Measurements from ENCODE around the gene RESF1. TPM values are rescaled to one million over a fixed set of nuclear protein-coding genes. Genes with fewer than 3 reads are reported as not detected.

The RESF1 gene
- total RNA-seq, 1 experiment from 2014 or later: 172 TPM

GRCh38 chr12:31991146-31991545 is 31.9 kb downstream of the RESF1 start:
- Histone ChIP-seq H3K9me3 (ENCODE audit: control insufficient read depth, low read depth, low read length) (no peaks in the 10 kb centered on the region), H2BK12ac (ENCODE audit: insufficient read length, low read depth, low read length) (no peak overlapping the region), H3K23me2 (ENCODE audit: insufficient read length, low read depth, low read length, poor library complexity, severe bottlenecking) (no peaks in the 10 kb centered on the region), H2AK5ac (ENCODE audit: insufficient read length, low read length) (no peak overlapping the region), H3K14ac (ENCODE audit: insufficient read depth, low read length) (no peak overlapping the region), H3K27me3 (ENCODE audit: insufficient read depth, low read length) (no peaks in the 10 kb centered on the region), H3K23ac (ENCODE audit: insufficient read length, low read depth, low read length) (no peak overlapping the region), H2BK120ac (ENCODE audit: low read depth, low read length, poor library complexity, severe bottlenecking) (no peak overlapping the region), H2BK5ac (ENCODE audit: insufficient read length, low read length) (no peak overlapping the region), H3K27ac (ENCODE audit: insufficient read length, low read depth, low read length) (no peak overlapping the region), H2AFZ (ENCODE audit: low read length) (no peak overlapping the region), H4K8ac (replicated peaks; ENCODE audit: insufficient read length, low read depth, low read length) (no peak overlapping the region), H3K18ac (ENCODE audit: insufficient read length, low read depth, low read length) (no peak overlapping the region), H3T11ph (ENCODE audit: low read length) (no peak overlapping the region), H2BK15ac (ENCODE audit: low read depth, low read length) (no peak overlapping the region), H3K4me1 (ENCODE audit: insufficient read depth, low read length) (no peaks in the 10 kb centered on the region), H3K79me1 (ENCODE audit: insufficient read depth, low read depth, low read length, poor library complexity, severe bottlenecking) (peaks cover 2% of the 10 kb centered on the region), H3K79me2 (ENCODE audit: insufficient read depth, low read length) (no peaks in the 10 kb centered on the region), H4K5ac (ENCODE audit: insufficient read length, low read depth, low read length) (no peak overlapping the region), H4K91ac (ENCODE audit: insufficient read length, low read depth, low read length) (no peak overlapping the region), H3K4ac (ENCODE audit: low read depth, low read length) (no peak overlapping the region), H3K56ac (ENCODE audit: insufficient read length, low read depth, low read length) (no peak overlapping the region), H2BK20ac (ENCODE audit: low read depth, low read length, poor library complexity, severe bottlenecking) (no peak overlapping the region), H3K9ac (ENCODE audit: extremely low read depth, insufficient read length, low read length) (no peak overlapping the region), H4K20me1 (ENCODE audit: control insufficient read depth, insufficient read depth, insufficient read length) (no peaks in the 10 kb centered on the region), H3K4me2 (ENCODE audit: insufficient read depth, insufficient read length, low read length) (no peak overlapping the region)
- no peak for TF ChIP-seq CTCF (conservative IDR thresholded peaks at IDR 0.05)
- H3K4me1 Mint-ChIP-seq: peaks cover 6 to 9% of the 10 kb centered on the region in 2 experiments
- H3K4me3 Mint-ChIP-seq: no peak overlapping the region
- H3K9me3 Mint-ChIP-seq: peaks cover 0 to 9% of the 10 kb centered on the region in 2 experiments; a peak in 3 of 5 replicates
- H3K27ac Mint-ChIP-seq: peak overlapping the region in 2 of 3 experiments; percentile 25 to 84; a peak in 2 of 7 replicates
- no peaks in the 10 kb centered on the region for H3K27me3 Mint-ChIP-seq (ENCODE audit: low read depth)
- peaks cover 53 to 93% (median 66%) of the 10 kb centered on the region in 3 experiments for H3K36me3 Mint-ChIP-seq (ENCODE audit: insufficient read depth in 1 of 3, low read depth in 3 of 3)
- no peak for DNase-seq
- no CpG with 5 or more reads among the region's 1 CpG for WGBS (ENCODE audit: extremely low coverage, insufficient read length, low lambda C conversion rate)
